Left ventricle myocardium inferior (tissue), 1 donor: ENCODE measurements around the gene ARX. TPM values are rescaled to one million over a fixed set of nuclear protein-coding genes. Genes with fewer than 3 reads are reported as not detected.

ENCODE experiments used
- DNase-seq: peaks from one replicate; pipeline ENCODE4 v3.0.0-alpha.2; 2020
- H3K27ac ChIP-seq: fragments of 200-600 bp; replicated peaks from 2 replicates; pipeline ENCODE4 v1.8.0; 2021
- H3K27me3 ChIP-seq: fragments of 200-600 bp; 2 replicates; pipeline ENCODE4 v1.8.0; 2021; ENCODE audit warnings: low read depth
- H3K36me3 ChIP-seq: fragments of 200-600 bp; 2 replicates; pipeline ENCODE4 v1.8.0; 2021
- H3K4me1 ChIP-seq: fragments of 200-600 bp; 2 replicates; pipeline ENCODE4 v1.8.0; 2021
- H3K4me3 ChIP-seq: fragments of 200-600 bp; 2 replicates; pipeline ENCODE4 v1.8.0; 2021; ENCODE audit warnings: mild to moderate bottlenecking, moderate library complexity
- H3K9me3 ChIP-seq: fragments of 200-600 bp; replicated peaks from 2 replicates; pipeline ENCODE4 v1.8.0; 2021
- CTCF ChIP-seq: fragments of 200-600 bp; IDR thresholded peaks from 2 replicates; pipeline ENCODE4 v1.8.0; 2021; ENCODE audit warnings: antibody characterized with exemption, mild to moderate bottlenecking, borderline replicate concordance
- intact Hi-C: fragments of 100-400 bp; cut with micrococcal nuclease; formaldehyde crosslinking; loops from one replicate; pipeline ENCODE4 v1.11.0; 2022
- total RNA-seq: library from RNA; stranded (reverse); fragmentation: NEBNext Ultra II Directional; extraction: Animal tissue kit (Norgen Biotek cat#: 25700); gene quantifications from one replicate; pipeline ENCODE4 v1.2.1, GENCODE V29; 2021
- donor health status: DM: no; HTN: yes; CAD: no; lungs with severe emphysema.

Gene ARX
- total RNA-seq, 1 donor from 2014 or later: not detected

- Histone ChIP-seq H3K9me3 (no peaks in the 10 kb centered on the region), H3K27me3 (no peaks in the 10 kb centered on the region), H3K4me3 (no peak overlapping the region), H3K36me3 (no peaks in the 10 kb centered on the region), H3K27ac (no peak overlapping the region), H3K4me1 (no peaks in the 10 kb centered on the region)
- intact Hi-C loops: no loop called here
- no peak for DNase-seq
- no peak for TF ChIP-seq CTCF
These were observed 33.3 kb downstream of the ARX start for GRCh38 chrX:24982306-24982965.

- no peak for TF ChIP-seq CTCF
- Histone ChIP-seq H3K4me1 (no peaks in the 10 kb centered on the region), H3K36me3 (no peaks in the 10 kb centered on the region), H3K27ac (no peak overlapping the region), H3K27me3 (no peaks in the 10 kb centered on the region), H3K9me3 (no peaks in the 10 kb centered on the region), H3K4me3 (no peak overlapping the region)
- intact Hi-C loops: no loop called here
- no peak for DNase-seq
These were observed 34.7 kb downstream of the ARX start for GRCh38 chrX:24981030-24981429.

- H3K4me3 ChIP-seq: no peak overlapping the region
- no peak overlapping the region for H3K27ac ChIP-seq
- H3K27me3 ChIP-seq: no peaks in the 10 kb centered on the region
- TF ChIP-seq CTCF: no peak
- no peaks in the 10 kb centered on the region for H3K9me3 ChIP-seq
- H3K4me1 ChIP-seq: no peaks in the 10 kb centered on the region
- intact Hi-C loops: no loop called here
- DNase-seq: no peak
- no peaks in the 10 kb centered on the region for H3K36me3 ChIP-seq
These were observed 36.7 kb downstream of the ARX start for GRCh38 chrX:24979081-24979480.

- H3K9me3 ChIP-seq: no peaks in the 10 kb centered on the region
- H3K27me3 ChIP-seq: no peaks in the 10 kb centered on the region
- no peak overlapping the region for H3K4me3 ChIP-seq
- intact Hi-C loops: no loop called here
- no peak for TF ChIP-seq CTCF
- no peak overlapping the region for H3K27ac ChIP-seq
- no peaks in the 10 kb centered on the region for H3K4me1 ChIP-seq
- H3K36me3 ChIP-seq: no peaks in the 10 kb centered on the region
- no peak for DNase-seq
These were observed 46.0 kb downstream of the ARX start for GRCh38 chrX:24969812-24970211.

GRCh38 chrX:24965372-24965771 is 50.4 kb downstream of the ARX start:
- H3K4me1 ChIP-seq: no peaks in the 10 kb centered on the region
- no peaks in the 10 kb centered on the region for H3K36me3 ChIP-seq
- intact Hi-C loops: no loop called here
- no peaks in the 10 kb centered on the region for H3K27me3 ChIP-seq
- H3K27ac ChIP-seq: no peak overlapping the region
- no peak for TF ChIP-seq CTCF
- no peak overlapping the region for H3K4me3 ChIP-seq
- H3K9me3 ChIP-seq: no peaks in the 10 kb centered on the region
- no peak for DNase-seq
